Brain (organoid and tissue), 1 donor: ENCODE data around the gene PRAMEF1. TPM values are rescaled to one million over a fixed set of nuclear protein-coding genes. Genes with fewer than 3 reads are reported as not detected.

Experiments used
- polyA plus RNA-seq: library from polyadenylated mRNA; stranded (reverse); fragments of 350-450 nt; fragmentation: Illumina TruSeq; extraction: RNeasy Lipid Tissue Mini Kit (QIAGEN cat#74804); gene quantifications from one replicate; pipeline ENCODE4 v1.2.3, GENCODE V29; 2015; ENCODE audit warnings: low read depth, low replicate concordance; ENCODE audit not compliant: insufficient read depth

Gene PRAMEF1
- polyA plus RNA-seq, 1 donor from 2014 or later: not detected

Other genes with a start within 250 kb of the PRAMEF1 start
- 15.9 TPM for gene DHRS3, start 173.2 kb upstream of the PRAMEF1 start, polyA plus RNA-seq
- not detected for gene AADACL4, start 147.3 kb upstream of the PRAMEF1 start, polyA plus RNA-seq
- gene AADACL3, start 75.3 kb upstream of the PRAMEF1 start, polyA plus RNA-seq: not detected
- gene CFAP107, start 45.2 kb upstream of the PRAMEF1 start, polyA plus RNA-seq: not detected
- gene PRAMEF12, start 17.7 kb upstream of the PRAMEF1 start, polyA plus RNA-seq: not detected
- gene PRAMEF11, start 40.0 kb downstream of the PRAMEF1 start, polyA plus RNA-seq: not detected
- not detected for gene HNRNPCL1, start 57.3 kb downstream of the PRAMEF1 start, polyA plus RNA-seq
- not detected for gene PRAMEF2, start 65.7 kb downstream of the PRAMEF1 start, polyA plus RNA-seq
- gene PRAMEF4, start 94.8 kb downstream of the PRAMEF1 start, polyA plus RNA-seq: not detected
- gene PRAMEF10, start 106.9 kb downstream of the PRAMEF1 start, polyA plus RNA-seq: not detected
- gene PRAMEF7, start 125.2 kb downstream of the PRAMEF1 start, polyA plus RNA-seq: not detected
- gene PRAMEF6, start 156.2 kb downstream of the PRAMEF1 start, polyA plus RNA-seq: not detected